Cortex of kidney (tissue), 1 donor: Measurements from ENCODE around the gene ZACN.
"Not testable (repeated sequence)": the region's sequence is repeated elsewhere in the genome, so short reads cannot be mapped to it uniquely, and the experiment has no call there.

Experiments used
- DNase-seq: peaks from one replicate; lab custom pipeline; 2025; lab: John Stamatoyannopoulos, UW

The ZACN gene

DNA sequence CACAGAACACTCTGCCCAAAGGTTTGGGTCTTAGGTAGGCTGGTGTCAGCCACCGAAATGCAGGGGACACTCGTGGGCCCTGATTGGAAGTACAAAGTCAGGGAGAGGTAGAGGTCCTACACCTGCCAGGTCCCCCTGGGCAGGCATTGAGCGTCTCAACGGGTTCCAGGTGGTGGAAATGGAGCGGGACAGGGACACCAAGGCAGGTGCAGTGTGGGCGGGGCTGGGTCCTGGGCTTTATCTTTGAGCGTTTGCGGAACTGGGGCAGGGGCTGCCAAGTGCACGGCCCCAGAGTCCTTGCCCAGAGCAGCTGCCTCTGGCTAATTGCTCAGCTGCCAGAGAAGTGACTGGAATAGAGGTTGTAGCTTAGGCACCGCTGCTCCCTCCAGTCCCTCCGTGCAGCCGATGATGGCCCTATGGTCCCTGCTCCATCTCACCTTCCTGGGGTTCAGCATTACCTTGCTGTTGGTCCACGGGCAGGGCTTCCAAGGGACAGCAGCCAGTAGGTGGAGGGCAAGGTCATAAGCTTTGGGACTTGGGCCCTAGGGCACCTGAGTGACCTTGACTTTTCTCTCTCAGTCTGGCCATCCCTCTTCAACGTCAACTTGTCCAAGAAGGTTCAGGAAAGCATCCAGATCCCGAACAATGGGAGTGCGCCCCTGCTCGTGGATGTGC is at the start of gene ZACN:
ZACN (plus strand) TSS at position 323 of the 675 bp plus-strand sequence; CDS start at position 406, 83 bp downstream.
- no peak for DNase-seq

DNA sequence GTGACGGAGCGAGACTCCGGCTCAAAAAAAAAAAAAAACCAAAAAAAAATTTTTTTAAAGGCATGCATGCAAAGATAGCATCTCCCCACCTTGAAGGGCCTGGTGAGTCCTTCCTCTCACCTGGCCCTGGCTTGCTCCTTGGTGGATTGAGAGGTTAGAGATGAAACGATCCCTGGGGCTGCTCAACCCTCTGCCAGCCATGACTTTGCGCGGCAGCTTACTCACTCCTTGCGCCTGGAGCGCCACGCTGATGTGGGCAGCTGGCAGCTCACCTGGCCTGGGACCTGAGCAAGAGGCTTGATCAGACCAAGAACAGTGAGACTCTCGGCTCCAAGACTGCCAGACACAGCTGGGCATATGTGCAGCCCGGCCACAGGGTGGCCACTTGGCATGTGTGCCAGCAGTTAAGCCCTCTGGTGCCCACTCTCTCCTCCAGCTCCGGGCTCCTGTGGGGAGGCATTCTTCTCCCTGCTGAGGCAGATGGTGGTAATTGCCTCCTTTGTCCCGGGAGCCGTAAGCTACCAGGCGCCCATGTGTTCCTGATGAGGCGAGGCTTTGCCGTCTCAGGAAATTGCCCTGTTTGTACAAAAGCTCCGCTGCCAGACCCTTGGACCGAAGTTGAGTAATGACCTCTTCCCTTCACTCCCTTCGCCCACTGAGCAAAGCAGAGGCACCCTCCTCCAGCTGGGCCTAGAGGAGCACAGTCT is 46.8 kb upstream of the ZACN start:
- no peak for DNase-seq

DNA sequence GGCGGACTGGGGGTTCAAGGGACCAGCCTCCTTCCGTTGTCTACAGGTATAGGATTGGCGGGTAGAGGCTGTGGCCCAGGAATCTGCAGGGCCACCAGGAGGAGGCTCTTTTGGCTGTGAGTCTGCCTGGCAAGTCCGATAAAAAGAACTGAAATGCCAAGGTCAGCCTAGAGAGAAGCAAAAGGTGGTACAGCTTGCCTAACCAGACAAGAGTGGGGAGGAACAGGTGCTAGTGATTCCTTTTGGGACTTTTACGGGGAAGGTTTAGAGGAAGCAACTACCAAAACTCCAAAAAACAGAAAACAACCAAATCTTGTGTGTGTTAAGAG is 46.2 kb upstream of the ZACN start:
- DNase-seq = no peak

DNA sequence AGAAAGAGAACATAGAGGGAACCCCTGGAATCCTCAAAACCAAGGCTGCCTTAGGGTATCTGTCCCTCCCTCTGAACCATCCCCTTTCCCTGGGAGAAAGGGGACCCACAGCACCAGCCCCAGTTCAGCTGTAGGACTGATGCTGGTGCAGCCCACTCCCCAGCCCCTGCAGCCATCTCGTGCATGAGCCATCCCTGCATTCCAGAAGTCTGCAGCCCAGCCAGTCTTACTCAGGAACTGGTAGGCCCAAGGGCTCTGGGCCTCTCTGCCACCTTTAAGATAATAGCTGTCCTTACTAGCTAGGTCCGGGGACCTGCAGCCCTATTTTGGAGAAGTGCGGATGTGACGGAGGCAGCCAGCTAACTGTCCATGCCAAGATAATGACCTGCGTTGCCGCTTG is 45.8 kb upstream of the ZACN start:
- no peak for DNase-seq

DNA sequence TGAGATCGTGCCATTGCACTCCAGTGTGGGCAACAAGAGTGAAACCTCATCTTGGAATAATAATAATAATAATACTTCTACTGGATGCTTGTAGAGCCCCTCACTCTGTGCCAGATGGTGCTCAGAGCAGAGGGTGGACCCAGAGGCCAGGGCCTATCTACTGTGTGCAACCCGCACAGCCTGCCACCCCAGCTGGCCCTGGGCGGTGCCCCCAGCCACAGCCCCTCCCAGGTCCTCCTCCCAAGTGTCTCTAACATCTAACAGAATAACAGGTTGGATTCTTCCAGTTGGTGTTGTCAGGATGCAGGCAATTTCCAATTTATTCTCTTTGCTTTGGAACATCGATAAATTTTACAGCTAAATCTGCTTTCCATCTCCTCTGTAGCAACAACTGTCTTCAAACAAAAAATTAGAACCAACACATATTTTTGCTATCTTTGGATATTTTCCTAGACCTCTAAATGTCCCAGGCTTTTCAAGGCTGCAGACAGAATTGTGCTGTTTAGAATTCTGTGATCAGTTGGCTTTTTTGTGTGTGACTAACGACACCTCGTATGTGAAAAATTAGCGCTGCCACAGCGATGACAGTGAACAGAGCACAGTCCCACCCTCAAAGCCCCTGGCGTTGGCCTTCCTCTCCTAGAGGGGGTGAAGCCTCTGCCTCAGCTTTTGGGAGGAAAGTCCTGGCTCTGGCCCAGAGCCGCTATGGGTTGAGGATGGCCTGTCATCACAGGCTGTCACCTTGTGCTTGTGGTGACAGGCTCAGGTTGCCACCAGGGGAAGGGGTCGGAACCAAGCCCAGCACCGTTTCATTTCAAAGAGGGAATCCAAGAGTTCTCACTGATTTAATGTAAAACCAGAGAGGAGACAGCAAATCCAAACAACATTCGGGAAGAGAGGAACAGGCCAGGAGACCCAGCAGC is 44.3 kb upstream of the ZACN start:
- DNase-seq = no peak

DNA sequence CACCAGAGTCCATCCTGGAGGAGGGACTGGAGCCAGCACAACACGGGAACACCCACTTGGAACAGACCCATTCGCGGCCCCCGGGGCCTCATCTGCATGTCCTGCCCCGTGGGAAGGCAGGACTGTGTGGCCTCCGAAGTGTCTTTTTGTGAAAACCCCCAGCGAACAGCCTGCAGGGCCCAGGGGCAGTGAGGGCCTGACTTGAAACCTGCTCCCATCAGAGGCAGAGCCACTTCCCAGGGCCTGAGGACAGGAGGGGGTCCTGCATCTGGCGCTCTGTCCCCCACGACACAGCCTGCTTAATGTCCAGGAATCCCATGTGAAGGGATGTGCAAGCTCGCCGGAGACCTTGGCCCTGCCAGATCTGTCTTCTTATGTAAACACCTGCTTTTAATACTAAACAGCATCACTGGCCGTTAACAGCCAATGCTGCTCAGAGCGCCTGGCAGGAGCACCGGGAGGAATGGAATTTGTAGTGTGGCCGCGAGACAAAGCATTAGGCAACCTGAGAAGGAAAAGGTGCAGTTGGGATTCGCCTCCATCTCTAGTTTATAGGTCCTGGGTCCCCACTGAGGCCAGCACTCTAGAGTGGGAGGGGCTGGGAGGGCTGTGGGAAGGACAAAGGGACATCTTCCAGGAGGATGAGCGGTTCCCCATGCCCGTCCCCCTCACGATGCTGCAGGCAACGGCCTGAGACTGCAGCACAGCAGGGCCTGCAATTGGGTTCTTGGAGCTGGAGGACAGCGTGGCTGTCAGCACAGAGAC is 42.3 kb upstream of the ZACN start:
- DNase-seq = no peak

DNA sequence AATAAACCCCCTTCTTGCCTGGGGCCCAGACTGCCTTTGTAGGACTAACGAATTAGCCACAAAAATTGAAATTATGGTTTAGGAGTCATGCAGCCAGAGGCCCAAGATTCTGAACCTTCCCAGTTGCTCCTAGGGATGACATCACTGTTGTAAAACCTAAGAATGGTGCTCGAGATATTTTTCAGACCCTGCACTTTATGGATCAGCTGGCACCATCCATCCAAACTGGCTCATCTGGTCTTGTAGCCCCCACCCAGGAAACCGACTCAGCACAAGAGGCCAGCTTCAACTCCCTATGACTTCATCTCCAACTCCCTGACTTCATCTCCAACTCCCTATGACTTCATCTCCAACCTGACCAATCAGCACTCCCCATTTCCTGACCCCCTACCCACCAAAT is 40.9 kb upstream of the ZACN start:
- no peak for DNase-seq

DNA sequence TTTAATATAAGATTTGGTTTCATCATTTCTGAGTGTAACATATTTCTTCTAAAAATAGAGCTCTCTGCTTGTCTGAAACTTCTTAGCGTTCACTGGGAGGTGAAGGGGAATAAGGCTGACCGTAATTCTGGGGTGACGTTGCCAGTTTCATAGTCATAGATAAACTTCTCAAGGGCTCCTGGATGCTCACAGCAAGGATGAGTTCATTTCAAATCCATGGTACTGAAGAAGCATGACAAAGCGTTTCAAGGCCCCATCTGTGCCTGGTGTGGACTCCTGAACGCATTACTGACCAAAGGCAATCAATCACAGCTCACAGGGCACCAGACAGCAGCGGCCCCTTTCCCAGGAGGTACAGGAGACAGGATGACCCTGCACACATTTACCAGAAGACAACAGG is 39.9 kb upstream of the ZACN start:
- no peak for DNase-seq

DNA sequence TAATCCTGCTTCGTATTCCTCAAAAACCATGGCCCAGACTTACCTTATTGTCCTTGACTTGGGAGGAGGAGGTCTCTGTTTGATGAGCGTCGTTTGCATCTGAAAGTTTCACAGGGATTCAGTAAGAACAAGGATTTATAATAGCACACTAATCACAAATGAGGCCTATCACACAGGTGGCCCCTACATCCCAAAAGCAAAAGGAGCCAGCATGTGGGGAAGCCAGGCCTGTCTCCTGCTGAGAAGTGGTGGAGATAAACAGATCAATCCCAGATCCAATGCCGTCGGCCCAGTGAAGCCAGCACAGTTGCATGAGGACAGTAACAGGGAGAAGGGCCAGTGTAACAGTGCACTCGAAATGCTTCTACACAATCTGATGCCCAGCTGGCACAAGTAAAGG is 38.6 kb upstream of the ZACN start:
- no peak for DNase-seq

DNA sequence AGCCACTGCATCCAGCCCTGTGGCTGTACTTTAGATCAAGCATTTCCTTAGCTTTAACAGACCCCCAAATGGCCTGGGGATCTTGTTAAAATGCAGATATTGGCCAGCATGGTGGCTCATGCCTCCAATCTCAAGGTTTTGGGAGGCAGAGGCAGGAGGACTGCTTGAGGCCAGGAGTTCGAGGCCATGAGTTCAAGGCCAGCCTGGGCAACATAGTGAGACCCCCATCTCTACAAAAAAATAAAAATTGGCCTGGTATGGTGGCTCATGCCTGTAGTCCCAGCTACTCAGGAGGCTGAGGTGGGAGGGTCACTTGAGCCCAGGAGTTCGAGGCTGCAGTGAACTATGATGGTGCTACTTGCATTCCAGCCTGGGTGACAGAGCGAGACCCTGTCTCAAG is 36.1 kb upstream of the ZACN start:
- DNase-seq = not testable (repeated sequence)

DNA sequence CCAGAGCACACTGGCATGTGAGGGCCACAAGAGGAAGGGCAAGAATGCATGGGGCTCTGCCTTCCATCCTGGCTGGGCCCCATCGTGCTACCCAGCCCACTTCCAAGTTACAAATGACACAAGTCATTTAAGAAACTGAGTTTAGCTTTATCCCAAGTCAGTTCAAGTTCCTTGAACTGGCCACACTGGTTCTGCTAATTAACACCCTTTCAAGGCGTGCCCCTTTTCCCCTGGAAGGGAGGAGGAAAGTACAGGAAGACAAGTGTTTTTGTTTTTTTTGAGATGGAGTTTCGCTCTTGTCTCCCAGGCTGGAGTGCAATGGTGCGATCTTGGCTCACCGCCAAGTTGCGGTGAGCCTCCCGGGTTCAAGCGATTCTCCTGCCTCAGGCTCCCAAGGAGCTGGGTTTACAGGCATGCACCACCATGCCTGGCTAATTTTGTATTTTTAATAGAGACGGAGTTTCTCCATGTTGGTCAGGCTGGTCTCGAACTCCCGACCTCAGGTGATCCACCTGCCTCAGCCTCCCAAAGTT is 34.4 kb upstream of the ZACN start:
- DNase-seq = not testable (repeated sequence)

DNA sequence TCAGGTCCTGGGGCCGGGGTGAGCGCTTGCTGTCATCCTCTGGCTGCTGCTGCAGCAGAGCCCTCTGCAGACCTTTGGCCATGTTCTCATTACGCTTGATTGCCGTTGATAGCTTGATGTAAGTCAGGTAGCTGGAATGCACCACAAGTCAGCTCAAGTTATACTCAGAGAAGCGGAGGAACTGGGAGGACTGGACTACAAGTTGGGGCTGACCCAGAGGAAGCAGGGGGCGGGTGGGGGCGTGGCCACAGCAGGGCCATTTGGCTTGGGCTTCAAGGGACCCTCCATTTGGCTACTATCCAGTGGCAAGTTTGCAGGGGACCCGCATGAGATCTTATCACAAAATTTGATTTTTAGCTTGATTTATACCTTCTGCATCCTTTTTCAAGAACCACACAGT is 32.9 kb upstream of the ZACN start:
- DNase-seq = no peak

DNA sequence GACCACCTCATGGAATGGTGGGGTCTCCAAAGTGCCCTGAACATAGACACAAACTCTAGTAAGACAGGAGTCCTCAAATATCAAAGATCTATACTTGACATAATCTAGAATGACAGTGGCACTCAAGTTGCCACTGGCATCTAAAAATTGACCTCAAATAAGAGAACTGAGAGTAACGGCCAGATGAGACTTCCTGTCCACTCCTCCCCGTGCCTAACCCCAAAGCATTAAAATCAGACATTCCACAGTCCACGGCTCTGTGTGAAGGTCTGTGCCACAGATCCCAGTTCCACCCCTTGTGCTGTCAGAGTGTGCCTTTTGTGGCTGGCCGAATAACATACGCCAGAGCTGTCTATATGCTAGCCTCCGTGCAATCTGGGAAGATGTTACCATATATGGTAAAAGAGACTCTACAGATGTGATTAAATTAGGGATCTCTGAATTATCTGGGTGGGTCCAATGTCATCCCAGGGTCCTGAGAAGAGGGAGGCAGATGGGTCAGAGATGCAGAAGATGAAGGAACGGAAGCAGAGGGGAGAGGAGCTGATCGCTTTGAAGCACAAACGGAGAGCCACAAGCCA is 30.9 kb upstream of the ZACN start:
- DNase-seq = no peak

DNA sequence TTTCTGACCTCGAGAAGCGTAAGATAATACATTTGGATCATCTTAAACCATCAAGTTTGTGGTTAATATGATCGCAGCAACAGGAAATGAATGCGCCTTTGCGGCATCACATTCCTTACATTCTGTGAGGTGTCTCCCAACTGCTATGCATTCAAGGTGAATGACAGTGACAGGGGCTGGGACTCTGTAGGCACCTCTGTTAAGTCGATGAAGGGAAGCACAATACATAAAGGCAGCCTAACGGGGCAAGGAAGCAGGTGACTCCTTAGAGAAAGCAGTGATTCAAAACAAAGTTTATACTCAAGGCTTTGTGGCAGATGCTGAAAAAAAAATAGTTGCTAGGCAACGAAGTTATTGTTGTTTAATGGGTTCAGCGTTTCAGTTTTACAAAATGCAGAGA is 30.3 kb upstream of the ZACN start:
- no peak for DNase-seq

DNA sequence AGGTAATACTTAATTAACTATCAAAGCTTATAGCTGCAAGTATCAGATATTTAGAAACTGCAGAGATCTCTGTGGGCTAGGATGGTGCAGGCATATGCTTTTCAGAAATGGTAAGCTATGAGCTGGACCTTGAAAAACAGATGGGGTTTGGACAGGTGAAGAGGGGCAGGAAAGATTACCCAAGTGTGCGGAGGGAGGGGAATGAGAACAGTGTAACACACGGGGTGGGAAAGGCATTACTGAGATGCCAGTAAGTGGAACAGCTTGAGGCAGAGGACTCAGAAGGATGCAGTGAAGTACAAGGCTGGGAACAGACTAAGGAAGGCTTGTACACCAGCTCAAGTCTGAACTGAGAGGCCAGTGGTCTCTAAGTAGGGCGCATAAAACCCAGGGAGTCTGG is 29.7 kb upstream of the ZACN start:
- DNase-seq = no peak

DNA sequence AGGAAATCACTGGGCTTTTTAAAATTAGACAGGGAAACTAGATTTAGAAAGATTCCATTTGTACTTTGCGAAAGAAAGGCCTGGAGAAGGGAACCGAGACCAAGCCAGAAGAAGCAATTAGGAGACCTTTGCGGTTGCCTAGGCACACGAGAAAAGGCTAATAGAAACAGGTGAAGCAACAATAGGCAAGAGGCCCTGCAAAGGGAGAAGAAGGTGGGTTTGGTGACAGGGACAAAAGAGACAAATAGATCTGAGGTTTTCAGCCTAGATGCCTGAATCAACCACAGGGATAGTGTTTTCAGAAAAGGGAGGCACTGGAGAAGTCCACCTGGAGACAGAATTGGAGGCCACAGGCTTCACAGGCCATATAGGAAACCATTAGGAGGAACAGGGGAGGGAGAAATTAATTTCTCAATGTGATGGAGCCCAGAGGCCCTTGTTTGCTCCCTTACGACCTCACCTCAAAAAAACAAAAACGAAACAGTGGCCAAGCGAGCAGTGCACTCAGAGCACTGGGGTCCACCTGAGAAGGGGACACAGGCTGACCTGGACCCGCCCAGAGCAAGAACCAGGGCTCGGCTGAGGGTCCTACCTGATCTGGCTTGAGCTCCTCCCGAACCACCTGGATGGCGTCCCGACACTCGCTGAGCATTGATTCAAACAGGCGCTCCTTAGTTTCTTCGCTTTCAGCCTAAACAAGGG is 29.0 kb upstream of the ZACN start:
- DNase-seq = no peak

DNA sequence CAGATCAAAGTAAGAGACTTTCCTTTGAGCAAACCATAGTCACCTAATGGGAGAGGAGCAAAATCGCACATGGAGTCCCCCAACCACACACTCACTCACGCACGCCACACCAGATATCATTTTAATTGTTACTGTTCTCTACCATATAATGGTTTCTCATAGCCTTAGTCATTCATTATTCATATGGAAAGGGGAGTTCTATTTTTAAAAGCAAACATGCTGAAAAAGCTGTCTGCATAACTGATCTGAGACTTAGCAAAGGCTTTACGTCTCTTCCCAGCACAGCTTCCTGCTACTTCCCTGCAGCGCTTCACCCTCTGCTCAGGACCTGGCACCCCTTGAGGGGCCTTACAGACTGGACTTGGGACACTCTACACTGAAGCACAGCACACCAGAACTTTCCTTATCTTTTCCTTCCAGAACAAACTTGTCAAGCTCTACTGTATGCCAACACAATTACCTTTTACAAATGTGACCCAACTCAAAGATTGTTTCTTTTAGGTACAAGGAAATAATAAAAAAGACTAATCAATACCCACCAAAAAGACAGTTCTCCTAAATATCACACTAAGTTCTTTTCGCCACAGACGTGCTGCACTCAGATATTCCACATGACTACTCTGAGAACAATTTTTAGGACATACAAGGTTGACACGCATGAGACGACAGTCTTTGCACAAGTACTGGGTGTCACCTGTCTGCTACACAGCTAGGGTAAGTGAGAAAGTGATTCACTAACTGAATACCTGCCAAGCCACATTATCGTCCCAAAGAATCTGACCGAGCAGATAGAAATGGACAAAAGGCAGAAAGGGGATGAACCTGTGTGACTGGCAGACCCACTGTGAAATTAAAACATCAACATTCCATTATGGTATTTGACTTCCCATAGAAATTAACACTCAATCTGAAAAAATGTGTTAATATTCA is 28.2 kb upstream of the ZACN start:
- DNase-seq = no peak

DNA sequence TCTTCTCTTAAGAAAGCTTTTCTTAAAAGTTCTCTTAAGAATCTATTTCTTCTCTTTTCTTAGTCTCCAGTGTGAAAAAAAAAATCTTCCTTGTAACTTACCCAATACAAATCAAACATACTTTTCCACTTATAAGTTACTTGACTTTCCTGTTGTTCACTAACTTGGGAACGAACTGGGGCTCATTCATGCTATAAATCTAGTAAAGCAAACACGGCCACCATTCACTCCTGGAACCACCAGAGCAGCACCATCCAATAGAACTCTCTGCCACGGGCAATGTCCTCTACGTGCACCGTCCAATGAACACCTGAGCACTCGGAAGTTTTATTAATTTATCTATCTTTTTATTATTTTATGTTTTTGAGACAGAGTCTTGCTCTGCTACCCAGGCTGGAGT is 27.4 kb upstream of the ZACN start:
- no peak for DNase-seq

DNA sequence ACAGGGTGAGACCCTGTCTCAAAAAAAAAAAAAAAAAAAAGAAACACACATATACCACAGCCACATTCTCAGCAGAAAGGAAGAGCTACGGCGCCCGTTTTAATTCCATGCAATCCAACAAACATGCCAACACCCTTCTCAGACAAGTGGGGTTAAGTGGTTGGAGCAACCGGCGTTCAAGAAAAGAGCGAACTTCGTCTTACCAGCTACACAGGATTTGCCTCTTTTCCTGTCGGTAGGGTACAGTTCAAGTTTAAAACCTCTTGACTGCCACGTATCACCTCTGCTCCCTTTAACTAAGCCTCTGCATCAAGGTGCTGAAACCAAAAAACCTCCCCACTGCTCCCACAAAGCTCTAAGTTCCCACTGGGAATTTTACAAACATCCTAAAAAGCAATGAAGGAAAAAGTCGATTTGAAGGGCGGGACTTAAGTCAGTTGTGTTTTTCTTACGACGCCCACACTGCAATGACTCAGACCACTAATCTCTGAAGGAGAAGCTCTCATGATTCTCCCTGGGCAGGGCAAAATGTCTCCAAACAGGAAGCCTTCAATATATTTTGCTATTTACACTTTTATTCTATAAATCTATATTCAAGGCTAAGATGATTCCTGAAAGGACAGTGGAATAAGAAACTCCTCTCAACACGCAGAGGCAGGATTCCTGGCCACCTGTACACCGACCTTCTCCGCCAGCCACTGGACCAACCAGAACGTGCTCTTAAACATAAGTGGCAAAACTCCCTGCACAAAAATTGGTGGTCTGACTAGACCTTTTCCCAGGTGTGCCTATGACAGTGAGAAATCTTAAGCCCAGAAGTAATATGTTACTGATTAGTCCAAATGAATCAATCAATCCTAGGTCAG is 25.5 kb upstream of the ZACN start:
- no peak for DNase-seq
